WTC11 (cell line): ENCODE results near the gene MRPL2. TPM values are rescaled to one million over a fixed set of nuclear protein-coding genes. Genes with fewer than 3 reads are reported as not detected.

Experiments used
- ATAC-seq: fragments of 200-7000 bp; cut with Tn5 transposase; 2 replicates; pipeline ENCODE4 v1.10.0; 2021; ENCODE audit warnings: mild to moderate bottlenecking, moderate library complexity
- CTCF ChIA-PET: fragments of 300-600 bp; sonication (Branson Sonifier 250); formaldehyde crosslinking; loops from one replicate; lab custom pipeline; 2021; ENCODE audit warnings: antibody characterized with exemption; lab: Charles Lee
- POLR2A ChIA-PET: fragments of 350-600 bp; sonication (Branson Sonifier 250); formaldehyde crosslinking; loops from one replicate; lab custom pipeline; 2021; ENCODE audit warnings: antibody characterized with exemption; lab: Charles Lee
- DNase-seq: peaks from one replicate; pipeline ENCODE4 v3.0.0; 2021; ENCODE audit warnings: low spot score
- H3K27ac Mint-ChIP-seq: 2 replicates; pipeline ENCODE4 v1.8.0; 2021; ENCODE audit warnings: mixed read lengths
- H3K27me3 Mint-ChIP-seq: 2 replicates; pipeline ENCODE4 v1.8.0; 2021; ENCODE audit warnings: low read depth, mild to moderate bottlenecking, moderate library complexity, mixed read lengths
- H3K36me3 Mint-ChIP-seq: 2 replicates; pipeline ENCODE4 v1.8.0; 2021; ENCODE audit warnings: mixed read lengths
- H3K4me1 Mint-ChIP-seq: 2 replicates; pipeline ENCODE4 v1.8.0; 2022; ENCODE audit warnings: mixed read lengths
- H3K4me3 Mint-ChIP-seq: 2 replicates; pipeline ENCODE4 v1.8.0; 2021; ENCODE audit warnings: mild to moderate bottlenecking, moderate library complexity, mixed read lengths
- H3K9me3 Mint-ChIP-seq: 2 replicates; pipeline ENCODE4 v1.8.0; 2021; ENCODE audit warnings: mixed read lengths
- CREM ChIP-seq: sonication (generic); formaldehyde crosslinking; IDR thresholded peaks from 2 replicates; pipeline ENCODE4 v1.8.1; 2022; ENCODE audit warnings: mild to moderate bottlenecking, missing genetic modification reagents, moderate library complexity
- GTF2I ChIP-seq: fragments of 250-450 bp; sonication (Bioruptor Pico); conservative IDR thresholded peaks from 2 replicates; pipeline ENCODE4 v1.4.0; 2021; ENCODE audit warnings: mild to moderate bottlenecking
- KAT7 ChIP-seq: sonication (generic); formaldehyde crosslinking; IDR thresholded peaks from 2 replicates; pipeline ENCODE4 v1.8.1; 2023; ENCODE audit warnings: missing genetic modification reagents, mild to moderate bottlenecking, borderline replicate concordance
- MYBL2 ChIP-seq: sonication (generic); formaldehyde crosslinking; IDR thresholded peaks from 2 replicates; pipeline ENCODE4 v1.8.1; 2023; ENCODE audit warnings: mild to moderate bottlenecking, moderate library complexity, missing genetic modification reagents
- NR1H2 ChIP-seq: sonication (generic); formaldehyde crosslinking; IDR thresholded peaks from 2 replicates; pipeline ENCODE4 v1.9.0; 2021; ENCODE audit warnings: mild to moderate bottlenecking, moderate library complexity, missing genetic modification reagents
- SMAD4 ChIP-seq: sonication (generic); formaldehyde crosslinking; IDR thresholded peaks from 2 replicates; pipeline ENCODE4 v1.8.0; 2022; ENCODE audit warnings: mild to moderate bottlenecking, missing genetic modification reagents
- ZNF219 ChIP-seq: sonication (generic); formaldehyde crosslinking; IDR thresholded peaks from 2 replicates; pipeline ENCODE4 v1.8.0; 2023; ENCODE audit warnings: missing genetic modification reagents, mild to moderate bottlenecking, borderline replicate concordance
- ZNF396 ChIP-seq: fragments of 250-450 bp; sonication (Bioruptor Pico); IDR thresholded peaks from 2 replicates; pipeline ENCODE4 v1.8.0; 2021; ENCODE audit warnings: mild to moderate bottlenecking, moderate library complexity, borderline replicate concordance
- ZNF423 ChIP-seq: fragments of 250-450 bp; sonication (Bioruptor Pico); IDR thresholded peaks from 2 replicates; pipeline ENCODE4 v2.1.2; 2022; ENCODE audit warnings: mild to moderate bottlenecking, moderate library complexity
- total RNA-seq: library from RNA; stranded (reverse); gene quantifications from 3 replicates; pipeline ENCODE4 v1.2.3, GENCODE V29; 2021
- TF ChIP-seq, protein P1 (sequence below): sonication (generic); formaldehyde crosslinking; IDR thresholded peaks from 2 replicates; pipeline ENCODE4 v1.8.0; 2022; ENCODE audit warnings: missing genetic modification reagents
- TF ChIP-seq, protein P2 (sequence below): fragments of 250-450 bp; sonication (Bioruptor Pico); IDR thresholded peaks from 2 replicates; pipeline ENCODE4 v2.1.2; 2022; ENCODE audit warnings: mild to moderate bottlenecking, moderate library complexity
- TF ChIP-seq, protein P3 (sequence below): sonication (generic); formaldehyde crosslinking; IDR thresholded peaks from 2 replicates; pipeline ENCODE4 v1.8.1; 2022; ENCODE audit warnings: mild to moderate bottlenecking, missing genetic modification reagents, moderate library complexity, borderline replicate concordance
- TF ChIP-seq, protein P4 (sequence below): sonication (generic); formaldehyde crosslinking; conservative IDR thresholded peaks from 2 replicates; pipeline ENCODE4 v1.8.1; 2023; ENCODE audit warnings: mild to moderate bottlenecking, low read depth, missing genetic modification reagents, moderate library complexity
- TF ChIP-seq, protein P5 (sequence below): fragments of 200-600 bp; IDR thresholded peaks from 2 replicates; pipeline ENCODE4 v1.8.0; 2022; ENCODE audit warnings: antibody characterized with exemption
- TF ChIP-seq, protein P6 (sequence below): sonication (generic); formaldehyde crosslinking; IDR thresholded peaks from 2 replicates; pipeline ENCODE4 v1.8.1; 2023; ENCODE audit warnings: mild to moderate bottlenecking, moderate library complexity, missing genetic modification reagents
- TF ChIP-seq, protein P7 (sequence below): sonication (generic); formaldehyde crosslinking; IDR thresholded peaks from 2 replicates; pipeline ENCODE4 v1.8.1; 2022; ENCODE audit warnings: low read depth, missing genetic modification reagents, borderline replicate concordance
- TF ChIP-seq, protein P8 (sequence below): fragments of 250-450 bp; sonication (Bioruptor Pico); IDR thresholded peaks from 2 replicates; pipeline ENCODE4 v1.9.0; 2021; ENCODE audit warnings: mild to moderate bottlenecking, borderline replicate concordance

Gene MRPL2
- total RNA-seq, 1 experiment from 2014 or later, result 131 TPM

DNA sequence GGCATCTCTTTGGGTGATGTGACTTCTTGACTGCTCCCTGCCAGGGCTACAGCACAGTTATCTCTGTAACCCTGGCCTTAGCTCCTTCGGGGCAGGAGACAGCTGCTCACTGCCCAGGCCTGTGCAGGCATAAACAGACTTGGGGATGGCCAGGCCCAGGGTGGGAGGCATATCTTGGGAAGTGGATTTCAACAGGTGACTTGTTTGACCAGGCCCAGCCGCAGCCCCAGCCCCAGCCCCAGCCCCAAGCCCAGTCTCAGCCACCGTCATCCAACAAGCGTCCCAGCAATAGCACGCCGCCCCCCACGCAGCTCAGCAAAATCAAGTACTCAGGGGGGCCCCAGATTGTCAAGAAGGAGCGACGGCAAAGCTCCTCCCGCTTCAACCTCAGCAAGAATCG, 53.0 kb downstream of the MRPL2 start (continued):
- TF ChIP-seq, protein P1, sequence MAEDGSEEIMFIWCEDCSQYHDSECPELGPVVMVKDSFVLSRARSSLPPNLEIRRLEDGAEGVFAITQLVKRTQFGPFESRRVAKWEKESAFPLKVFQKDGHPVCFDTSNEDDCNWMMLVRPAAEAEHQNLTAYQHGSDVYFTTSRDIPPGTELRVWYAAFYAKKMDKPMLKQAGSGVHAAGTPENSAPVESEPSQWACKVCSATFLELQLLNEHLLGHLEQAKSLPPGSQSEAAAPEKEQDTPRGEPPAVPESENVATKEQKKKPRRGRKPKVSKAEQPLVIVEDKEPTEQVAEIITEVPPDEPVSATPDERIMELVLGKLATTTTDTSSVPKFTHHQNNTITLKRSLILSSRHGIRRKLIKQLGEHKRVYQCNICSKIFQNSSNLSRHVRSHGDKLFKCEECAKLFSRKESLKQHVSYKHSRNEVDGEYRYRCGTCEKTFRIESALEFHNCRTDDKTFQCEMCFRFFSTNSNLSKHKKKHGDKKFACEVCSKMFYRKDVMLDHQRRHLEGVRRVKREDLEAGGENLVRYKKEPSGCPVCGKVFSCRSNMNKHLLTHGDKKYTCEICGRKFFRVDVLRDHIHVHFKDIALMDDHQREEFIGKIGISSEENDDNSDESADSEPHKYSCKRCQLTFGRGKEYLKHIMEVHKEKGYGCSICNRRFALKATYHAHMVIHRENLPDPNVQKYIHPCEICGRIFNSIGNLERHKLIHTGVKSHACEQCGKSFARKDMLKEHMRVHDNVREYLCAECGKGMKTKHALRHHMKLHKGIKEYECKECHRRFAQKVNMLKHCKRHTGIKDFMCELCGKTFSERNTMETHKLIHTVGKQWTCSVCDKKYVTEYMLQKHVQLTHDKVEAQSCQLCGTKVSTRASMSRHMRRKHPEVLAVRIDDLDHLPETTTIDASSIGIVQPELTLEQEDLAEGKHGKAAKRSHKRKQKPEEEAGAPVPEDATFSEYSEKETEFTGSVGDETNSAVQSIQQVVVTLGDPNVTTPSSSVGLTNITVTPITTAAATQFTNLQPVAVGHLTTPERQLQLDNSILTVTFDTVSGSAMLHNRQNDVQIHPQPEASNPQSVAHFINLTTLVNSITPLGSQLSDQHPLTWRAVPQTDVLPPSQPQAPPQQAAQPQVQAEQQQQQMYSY, result no peak
- no peak for TF ChIP-seq ZNF396 (CRISPR knock-in tag)

DNA sequence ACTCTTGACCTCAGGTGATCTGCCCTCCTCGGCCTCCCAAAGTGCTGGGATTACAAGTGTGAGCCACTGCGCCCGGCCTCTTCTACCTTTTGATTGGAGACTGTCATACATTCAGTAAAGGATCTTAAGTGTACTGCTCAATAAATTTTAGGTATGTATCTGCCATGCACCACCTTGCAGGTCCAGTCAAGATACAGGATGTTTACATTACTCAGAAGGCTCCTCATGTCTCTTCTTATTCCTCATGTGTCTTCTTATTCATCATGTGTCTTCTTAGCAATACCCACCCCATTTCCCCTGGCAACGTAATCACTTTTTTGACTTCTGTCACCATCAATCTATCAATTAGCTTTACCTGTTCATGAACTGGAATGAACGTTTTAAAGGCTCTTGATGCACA, 53.4 kb downstream of the MRPL2 start:
- CTCF ChIA-PET, result interaction anchor here (0.8 to 1.2 kb wide), 2 partner anchors 29 to 37 kb away, joined by 3 read pairs; no protein-coding TSS in a partner anchor
- Mint-ChIP-seq H3K4me3 (no peak overlapping the region), H3K9me3 (no peaks in the 10 kb centered on the region), H3K27ac (no peak overlapping the region), H3K36me3 (peaks cover 34% of the 10 kb centered on the region), H3K4me1 (peaks cover 4% of the 10 kb centered on the region; the same call in 1 of the 2 replicates), H3K27me3 (no peaks in the 10 kb centered on the region)
- POLR2A ChIA-PET, result interaction anchor here (1.2 to 1.5 kb wide), 2 partner anchors 8 to 10 kb away, joined by 5 read pairs; partner anchors contain the start of genes KLHDC3 and MEA1
- ATAC-seq (no peak), DNase-seq (no peak)
- TF ChIP-seq, protein P2, sequence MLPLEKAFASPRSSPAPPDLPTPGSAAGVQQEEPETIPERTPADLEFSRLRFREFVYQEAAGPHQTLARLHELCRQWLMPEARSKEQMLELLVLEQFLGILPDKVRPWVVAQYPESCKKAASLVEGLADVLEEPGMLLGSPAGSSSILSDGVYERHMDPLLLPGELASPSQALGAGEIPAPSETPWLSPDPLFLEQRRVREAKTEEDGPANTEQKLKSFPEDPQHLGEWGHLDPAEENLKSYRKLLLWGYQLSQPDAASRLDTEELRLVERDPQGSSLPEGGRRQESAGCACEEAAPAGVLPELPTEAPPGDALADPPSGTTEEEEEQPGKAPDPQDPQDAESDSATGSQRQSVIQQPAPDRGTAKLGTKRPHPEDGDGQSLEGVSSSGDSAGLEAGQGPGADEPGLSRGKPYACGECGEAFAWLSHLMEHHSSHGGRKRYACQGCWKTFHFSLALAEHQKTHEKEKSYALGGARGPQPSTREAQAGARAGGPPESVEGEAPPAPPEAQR (CRISPR knock-in tag), result no peak
- TF ChIP-seq, protein P3, sequence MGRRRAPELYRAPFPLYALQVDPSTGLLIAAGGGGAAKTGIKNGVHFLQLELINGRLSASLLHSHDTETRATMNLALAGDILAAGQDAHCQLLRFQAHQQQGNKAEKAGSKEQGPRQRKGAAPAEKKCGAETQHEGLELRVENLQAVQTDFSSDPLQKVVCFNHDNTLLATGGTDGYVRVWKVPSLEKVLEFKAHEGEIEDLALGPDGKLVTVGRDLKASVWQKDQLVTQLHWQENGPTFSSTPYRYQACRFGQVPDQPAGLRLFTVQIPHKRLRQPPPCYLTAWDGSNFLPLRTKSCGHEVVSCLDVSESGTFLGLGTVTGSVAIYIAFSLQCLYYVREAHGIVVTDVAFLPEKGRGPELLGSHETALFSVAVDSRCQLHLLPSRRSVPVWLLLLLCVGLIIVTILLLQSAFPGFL (CRISPR knock-in tag), result no peak
- TF ChIP-seq ZNF423 (CRISPR knock-in tag), result no peak
- TF ChIP-seq ZNF219 (CRISPR knock-in tag), result no peak
- no peak for TF ChIP-seq MYBL2 (CRISPR knock-in tag)
- TF ChIP-seq, protein P4, sequence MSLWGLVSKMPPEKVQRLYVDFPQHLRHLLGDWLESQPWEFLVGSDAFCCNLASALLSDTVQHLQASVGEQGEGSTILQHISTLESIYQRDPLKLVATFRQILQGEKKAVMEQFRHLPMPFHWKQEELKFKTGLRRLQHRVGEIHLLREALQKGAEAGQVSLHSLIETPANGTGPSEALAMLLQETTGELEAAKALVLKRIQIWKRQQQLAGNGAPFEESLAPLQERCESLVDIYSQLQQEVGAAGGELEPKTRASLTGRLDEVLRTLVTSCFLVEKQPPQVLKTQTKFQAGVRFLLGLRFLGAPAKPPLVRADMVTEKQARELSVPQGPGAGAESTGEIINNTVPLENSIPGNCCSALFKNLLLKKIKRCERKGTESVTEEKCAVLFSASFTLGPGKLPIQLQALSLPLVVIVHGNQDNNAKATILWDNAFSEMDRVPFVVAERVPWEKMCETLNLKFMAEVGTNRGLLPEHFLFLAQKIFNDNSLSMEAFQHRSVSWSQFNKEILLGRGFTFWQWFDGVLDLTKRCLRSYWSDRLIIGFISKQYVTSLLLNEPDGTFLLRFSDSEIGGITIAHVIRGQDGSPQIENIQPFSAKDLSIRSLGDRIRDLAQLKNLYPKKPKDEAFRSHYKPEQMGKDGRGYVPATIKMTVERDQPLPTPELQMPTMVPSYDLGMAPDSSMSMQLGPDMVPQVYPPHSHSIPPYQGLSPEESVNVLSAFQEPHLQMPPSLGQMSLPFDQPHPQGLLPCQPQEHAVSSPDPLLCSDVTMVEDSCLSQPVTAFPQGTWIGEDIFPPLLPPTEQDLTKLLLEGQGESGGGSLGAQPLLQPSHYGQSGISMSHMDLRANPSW (CRISPR knock-in tag), result no peak
- no peak for TF ChIP-seq NR1H2
- TF ChIP-seq, protein P5, sequence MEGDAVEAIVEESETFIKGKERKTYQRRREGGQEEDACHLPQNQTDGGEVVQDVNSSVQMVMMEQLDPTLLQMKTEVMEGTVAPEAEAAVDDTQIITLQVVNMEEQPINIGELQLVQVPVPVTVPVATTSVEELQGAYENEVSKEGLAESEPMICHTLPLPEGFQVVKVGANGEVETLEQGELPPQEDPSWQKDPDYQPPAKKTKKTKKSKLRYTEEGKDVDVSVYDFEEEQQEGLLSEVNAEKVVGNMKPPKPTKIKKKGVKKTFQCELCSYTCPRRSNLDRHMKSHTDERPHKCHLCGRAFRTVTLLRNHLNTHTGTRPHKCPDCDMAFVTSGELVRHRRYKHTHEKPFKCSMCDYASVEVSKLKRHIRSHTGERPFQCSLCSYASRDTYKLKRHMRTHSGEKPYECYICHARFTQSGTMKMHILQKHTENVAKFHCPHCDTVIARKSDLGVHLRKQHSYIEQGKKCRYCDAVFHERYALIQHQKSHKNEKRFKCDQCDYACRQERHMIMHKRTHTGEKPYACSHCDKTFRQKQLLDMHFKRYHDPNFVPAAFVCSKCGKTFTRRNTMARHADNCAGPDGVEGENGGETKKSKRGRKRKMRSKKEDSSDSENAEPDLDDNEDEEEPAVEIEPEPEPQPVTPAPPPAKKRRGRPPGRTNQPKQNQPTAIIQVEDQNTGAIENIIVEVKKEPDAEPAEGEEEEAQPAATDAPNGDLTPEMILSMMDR, result no peak
- TF ChIP-seq SMAD4, result no peak
- TF ChIP-seq GTF2I (CRISPR knock-in tag), result no peak
- TF ChIP-seq, protein P6, sequence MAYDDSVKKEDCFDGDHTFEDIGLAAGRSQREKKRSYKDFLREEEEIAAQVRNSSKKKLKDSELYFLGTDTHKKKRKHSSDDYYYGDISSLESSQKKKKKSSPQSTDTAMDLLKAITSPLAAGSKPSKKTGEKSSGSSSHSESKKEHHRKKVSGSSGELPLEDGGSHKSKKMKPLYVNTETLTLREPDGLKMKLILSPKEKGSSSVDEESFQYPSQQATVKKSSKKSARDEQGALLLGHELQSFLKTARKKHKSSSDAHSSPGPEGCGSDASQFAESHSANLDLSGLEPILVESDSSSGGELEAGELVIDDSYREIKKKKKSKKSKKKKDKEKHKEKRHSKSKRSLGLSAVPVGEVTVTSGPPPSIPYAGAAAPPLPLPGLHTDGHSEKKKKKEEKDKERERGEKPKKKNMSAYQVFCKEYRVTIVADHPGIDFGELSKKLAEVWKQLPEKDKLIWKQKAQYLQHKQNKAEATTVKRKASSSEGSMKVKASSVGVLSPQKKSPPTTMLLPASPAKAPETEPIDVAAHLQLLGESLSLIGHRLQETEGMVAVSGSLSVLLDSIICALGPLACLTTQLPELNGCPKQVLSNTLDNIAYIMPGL (CRISPR knock-in tag), result no peak
- TF ChIP-seq KAT7 (CRISPR knock-in tag), result no peak
- TF ChIP-seq CREM (CRISPR knock-in tag), result no peak
- TF ChIP-seq, protein P7, sequence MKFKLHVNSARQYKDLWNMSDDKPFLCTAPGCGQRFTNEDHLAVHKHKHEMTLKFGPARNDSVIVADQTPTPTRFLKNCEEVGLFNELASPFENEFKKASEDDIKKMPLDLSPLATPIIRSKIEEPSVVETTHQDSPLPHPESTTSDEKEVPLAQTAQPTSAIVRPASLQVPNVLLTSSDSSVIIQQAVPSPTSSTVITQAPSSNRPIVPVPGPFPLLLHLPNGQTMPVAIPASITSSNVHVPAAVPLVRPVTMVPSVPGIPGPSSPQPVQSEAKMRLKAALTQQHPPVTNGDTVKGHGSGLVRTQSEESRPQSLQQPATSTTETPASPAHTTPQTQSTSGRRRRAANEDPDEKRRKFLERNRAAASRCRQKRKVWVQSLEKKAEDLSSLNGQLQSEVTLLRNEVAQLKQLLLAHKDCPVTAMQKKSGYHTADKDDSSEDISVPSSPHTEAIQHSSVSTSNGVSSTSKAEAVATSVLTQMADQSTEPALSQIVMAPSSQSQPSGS (CRISPR knock-in tag), result no peak
- TF ChIP-seq, protein P8, sequence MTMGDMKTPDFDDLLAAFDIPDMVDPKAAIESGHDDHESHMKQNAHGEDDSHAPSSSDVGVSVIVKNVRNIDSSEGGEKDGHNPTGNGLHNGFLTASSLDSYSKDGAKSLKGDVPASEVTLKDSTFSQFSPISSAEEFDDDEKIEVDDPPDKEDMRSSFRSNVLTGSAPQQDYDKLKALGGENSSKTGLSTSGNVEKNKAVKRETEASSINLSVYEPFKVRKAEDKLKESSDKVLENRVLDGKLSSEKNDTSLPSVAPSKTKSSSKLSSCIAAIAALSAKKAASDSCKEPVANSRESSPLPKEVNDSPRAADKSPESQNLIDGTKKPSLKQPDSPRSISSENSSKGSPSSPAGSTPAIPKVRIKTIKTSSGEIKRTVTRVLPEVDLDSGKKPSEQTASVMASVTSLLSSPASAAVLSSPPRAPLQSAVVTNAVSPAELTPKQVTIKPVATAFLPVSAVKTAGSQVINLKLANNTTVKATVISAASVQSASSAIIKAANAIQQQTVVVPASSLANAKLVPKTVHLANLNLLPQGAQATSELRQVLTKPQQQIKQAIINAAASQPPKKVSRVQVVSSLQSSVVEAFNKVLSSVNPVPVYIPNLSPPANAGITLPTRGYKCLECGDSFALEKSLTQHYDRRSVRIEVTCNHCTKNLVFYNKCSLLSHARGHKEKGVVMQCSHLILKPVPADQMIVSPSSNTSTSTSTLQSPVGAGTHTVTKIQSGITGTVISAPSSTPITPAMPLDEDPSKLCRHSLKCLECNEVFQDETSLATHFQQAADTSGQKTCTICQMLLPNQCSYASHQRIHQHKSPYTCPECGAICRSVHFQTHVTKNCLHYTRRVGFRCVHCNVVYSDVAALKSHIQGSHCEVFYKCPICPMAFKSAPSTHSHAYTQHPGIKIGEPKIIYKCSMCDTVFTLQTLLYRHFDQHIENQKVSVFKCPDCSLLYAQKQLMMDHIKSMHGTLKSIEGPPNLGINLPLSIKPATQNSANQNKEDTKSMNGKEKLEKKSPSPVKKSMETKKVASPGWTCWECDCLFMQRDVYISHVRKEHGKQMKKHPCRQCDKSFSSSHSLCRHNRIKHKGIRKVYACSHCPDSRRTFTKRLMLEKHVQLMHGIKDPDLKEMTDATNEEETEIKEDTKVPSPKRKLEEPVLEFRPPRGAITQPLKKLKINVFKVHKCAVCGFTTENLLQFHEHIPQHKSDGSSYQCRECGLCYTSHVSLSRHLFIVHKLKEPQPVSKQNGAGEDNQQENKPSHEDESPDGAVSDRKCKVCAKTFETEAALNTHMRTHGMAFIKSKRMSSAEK (CRISPR knock-in tag), result no peak
